Adipocyte (in vitro differentiated cells): ENCODE results near the gene CD96.

ENCODE experiments used
- DNase-seq: peaks from one replicate; pipeline ENCODE4 v3.0.0-alpha.2; 2015; ENCODE audit warnings: low read depth
- H3K27me3 ChIP-seq: replicated peaks from 2 replicates; pipeline ENCODE4 v1.7.0; 2013; ENCODE audit warnings: mild to moderate bottlenecking, low read length, moderate library complexity; ENCODE audit not compliant: control insufficient read depth, insufficient read depth
- H3K36me3 ChIP-seq: 2 replicates; pipeline ENCODE4 v1.7.0; 2013; ENCODE audit warnings: low read length, mild to moderate bottlenecking, moderate library complexity; ENCODE audit not compliant: control insufficient read depth, insufficient read depth, severe bottlenecking
- H3K4me1 ChIP-seq: 2 replicates; pipeline ENCODE4 v1.7.0; 2013; ENCODE audit warnings: mild to moderate bottlenecking, low read length, moderate library complexity; ENCODE audit not compliant: control insufficient read depth, insufficient read depth
- H3K4me3 ChIP-seq: 2 replicates; pipeline ENCODE4 v1.7.0; 2013; ENCODE audit warnings: mild to moderate bottlenecking, low read length, moderate library complexity
- H3K9ac ChIP-seq: 2 replicates; pipeline ENCODE4 v1.7.0; 2013; ENCODE audit warnings: mild to moderate bottlenecking, low read length, moderate library complexity
- H3K9me3 ChIP-seq: 2 replicates; pipeline ENCODE4 v1.7.0; 2013; ENCODE audit warnings: mild to moderate bottlenecking, low read length, moderate library complexity; ENCODE audit not compliant: control insufficient read depth

CD96 gene

GRCh38 chr3:111566844-111567243 is 24.8 kb downstream of the CD96 start:
- Histone ChIP-seq H3K4me3 (no peak overlapping the region), H3K27me3 (no peaks in the 10 kb centered on the region), H3K9ac (no peak overlapping the region), H3K36me3 (no peaks in the 10 kb centered on the region), H3K4me1 (no peaks in the 10 kb centered on the region), H3K9me3 (no peaks in the 10 kb centered on the region)
- DNase-seq: no peak

- H3K9ac ChIP-seq: no peak overlapping the region
- no peaks in the 10 kb centered on the region for H3K9me3 ChIP-seq
- no peak for DNase-seq
- no peaks in the 10 kb centered on the region for H3K27me3 ChIP-seq
- no peaks in the 10 kb centered on the region for H3K4me1 ChIP-seq
- no peak overlapping the region for H3K4me3 ChIP-seq
- H3K36me3 ChIP-seq: no peaks in the 10 kb centered on the region
Measured at GRCh38 chr3:111568355-111568754, 26.4 kb downstream of the CD96 start.

- no peak for DNase-seq
Measured at GRCh38 chr3:111568911-111569310, 26.9 kb downstream of the CD96 start.

GRCh38 chr3:111570404-111571030 is 28.5 kb downstream of the CD96 start:
- Histone ChIP-seq H3K36me3 (no peaks in the 10 kb centered on the region), H3K9me3 (no peaks in the 10 kb centered on the region), H3K4me3 (no peak overlapping the region), H3K4me1 (no peaks in the 10 kb centered on the region), H3K27me3 (no peaks in the 10 kb centered on the region), H3K9ac (no peak overlapping the region)
- no peak for DNase-seq

More at GRCh38 chr3:111568911-111569310, 26.9 kb downstream of the CD96 start:
- H3K9me3 ChIP-seq: no peaks in the 10 kb centered on the region
- no peaks in the 10 kb centered on the region for H3K4me1 ChIP-seq
- H3K9ac ChIP-seq: no peak overlapping the region
- H3K4me3 ChIP-seq: no peak overlapping the region
- H3K27me3 ChIP-seq: no peaks in the 10 kb centered on the region
- H3K36me3 ChIP-seq: no peaks in the 10 kb centered on the region

GRCh38 chr3:111571282-111571681 is 29.3 kb downstream of the CD96 start:
- Histone ChIP-seq H3K4me1 (no peaks in the 10 kb centered on the region), H3K4me3 (no peak overlapping the region), H3K27me3 (no peaks in the 10 kb centered on the region), H3K9me3 (no peaks in the 10 kb centered on the region), H3K36me3 (no peaks in the 10 kb centered on the region), H3K9ac (no peak overlapping the region)
- DNase-seq: no peak

GRCh38 chr3:111571907-111572460 is 30.0 kb downstream of the CD96 start:
- no peak overlapping the region for H3K4me3 ChIP-seq
- H3K27me3 ChIP-seq: no peaks in the 10 kb centered on the region

GRCh38 chr3:111577113-111577512 is 35.1 kb downstream of the CD96 start:
- no peaks in the 10 kb centered on the region for H3K4me1 ChIP-seq
- DNase-seq: no peak
- H3K27me3 ChIP-seq: no peaks in the 10 kb centered on the region
- no peak overlapping the region for H3K9ac ChIP-seq
- no peak overlapping the region for H3K4me3 ChIP-seq
- no peaks in the 10 kb centered on the region for H3K36me3 ChIP-seq
- H3K9me3 ChIP-seq: no peaks in the 10 kb centered on the region

More at GRCh38 chr3:111571907-111572460, 30.0 kb downstream of the CD96 start:
- Histone ChIP-seq H3K4me1 (no peaks in the 10 kb centered on the region), H3K9ac (no peak overlapping the region), H3K9me3 (no peaks in the 10 kb centered on the region), H3K36me3 (no peaks in the 10 kb centered on the region)
- DNase-seq: no peak

- Histone ChIP-seq H3K9me3 (no peaks in the 10 kb centered on the region), H3K4me1 (no peaks in the 10 kb centered on the region), H3K4me3 (no peak overlapping the region), H3K36me3 (no peaks in the 10 kb centered on the region), H3K27me3 (no peaks in the 10 kb centered on the region), H3K9ac (no peak overlapping the region)
- DNase-seq: peak; percentile 81
Measured at GRCh38 chr3:111577798-111578685, 36.0 kb downstream of the CD96 start.

- no peaks in the 10 kb centered on the region for H3K27me3 ChIP-seq
- no peak overlapping the region for H3K9ac ChIP-seq
- no peak for DNase-seq
- H3K4me1 ChIP-seq: no peaks in the 10 kb centered on the region
- no peaks in the 10 kb centered on the region for H3K9me3 ChIP-seq
- H3K36me3 ChIP-seq: no peaks in the 10 kb centered on the region
- no peak overlapping the region for H3K4me3 ChIP-seq
Measured at GRCh38 chr3:111578867-111579266, 36.9 kb downstream of the CD96 start.

- no peak overlapping the region for H3K4me3 ChIP-seq
- H3K36me3 ChIP-seq: no peaks in the 10 kb centered on the region
- DNase-seq: no peak
- no peaks in the 10 kb centered on the region for H3K4me1 ChIP-seq
- no peaks in the 10 kb centered on the region for H3K27me3 ChIP-seq
- no peaks in the 10 kb centered on the region for H3K9me3 ChIP-seq
- H3K9ac ChIP-seq: no peak overlapping the region
Measured at GRCh38 chr3:111579495-111579894, 37.5 kb downstream of the CD96 start.

GRCh38 chr3:111581403-111582119 is 39.6 kb downstream of the CD96 start:
- no peak for DNase-seq
- Histone ChIP-seq H3K9ac (no peak overlapping the region), H3K4me1 (no peaks in the 10 kb centered on the region), H3K9me3 (no peaks in the 10 kb centered on the region), H3K4me3 (no peak overlapping the region), H3K36me3 (no peaks in the 10 kb centered on the region), H3K27me3 (no peaks in the 10 kb centered on the region)
